C1 segment of cervical spinal cord (tissue), 14 donors: ENCODE data around the gene HOXC11.

ENCODE experiments used
- DNase-seq, 14 donors: peaks; one replicate each; lab custom pipeline; 2025; lab: John Stamatoyannopoulos, UW

Gene HOXC11

GRCh38 chr12:53942467-53942997 lies 30.4 kb upstream of the HOXC11 start:
- DNase-seq, result no peak

- DNase-seq, result no peak
Measured at GRCh38 chr12:53944209-53944608, 28.7 kb upstream of the HOXC11 start.

GRCh38 chr12:53944907-53945847 lies 27.7 kb upstream of the HOXC11 start:
- DNase-seq, result no peak

- no peak for DNase-seq
Measured at GRCh38 chr12:53947743-53948142, 25.2 kb upstream of the HOXC11 start.

- no peak for DNase-seq
Measured at GRCh38 chr12:53948650-53949593, 24.0 kb upstream of the HOXC11 start.

- no peak for DNase-seq
Measured at GRCh38 chr12:53949631-53950436, 23.1 kb upstream of the HOXC11 start.

GRCh38 chr12:53950437-53950773 lies 22.5 kb upstream of the HOXC11 start:
- DNase-seq, result no peak

GRCh38 chr12:53950789-53951576 lies 21.9 kb upstream of the HOXC11 start:
- no peak for DNase-seq

GRCh38 chr12:53951577-53952334 lies 21.2 kb upstream of the HOXC11 start:
- no peak for DNase-seq

- DNase-seq, result no peak
Measured at GRCh38 chr12:53952335-53952694, 20.6 kb upstream of the HOXC11 start.

GRCh38 chr12:53952871-53953734 lies 19.8 kb upstream of the HOXC11 start:
- no peak for DNase-seq

GRCh38 chr12:53953831-53954693 lies 18.9 kb upstream of the HOXC11 start:
- DNase-seq, result no peak

- no peak for DNase-seq
Measured at GRCh38 chr12:53954694-53955035, 18.3 kb upstream of the HOXC11 start, which contains the start of gene HOXC12. Gene HOXC12 (plus strand): TSS chr12:53954903. CDS start chr12:53954930, 27 bp downstream.

- no peak for DNase-seq
Measured at GRCh38 chr12:53955036-53955775, 17.7 kb upstream of the HOXC11 start.

- no peak for DNase-seq
Measured at GRCh38 chr12:53955776-53956250, 17.1 kb upstream of the HOXC11 start.

GRCh38 chr12:53956251-53956887 lies 16.6 kb upstream of the HOXC11 start:
- no peak for DNase-seq
